NOMO-1 (cell line): ENCODE data around the gene RAD18.
A peak's percentile ranks its signal among the peaks of the same experiment; 100 is the strongest.

ENCODE experiments used
- DNase-seq, 2 experiments: peaks; one replicate each; lab custom pipeline; 2025; ENCODE audit not compliant: unreplicated experiment in 2 of 2; lab: John Stamatoyannopoulos, UW

Gene RAD18

DNA sequence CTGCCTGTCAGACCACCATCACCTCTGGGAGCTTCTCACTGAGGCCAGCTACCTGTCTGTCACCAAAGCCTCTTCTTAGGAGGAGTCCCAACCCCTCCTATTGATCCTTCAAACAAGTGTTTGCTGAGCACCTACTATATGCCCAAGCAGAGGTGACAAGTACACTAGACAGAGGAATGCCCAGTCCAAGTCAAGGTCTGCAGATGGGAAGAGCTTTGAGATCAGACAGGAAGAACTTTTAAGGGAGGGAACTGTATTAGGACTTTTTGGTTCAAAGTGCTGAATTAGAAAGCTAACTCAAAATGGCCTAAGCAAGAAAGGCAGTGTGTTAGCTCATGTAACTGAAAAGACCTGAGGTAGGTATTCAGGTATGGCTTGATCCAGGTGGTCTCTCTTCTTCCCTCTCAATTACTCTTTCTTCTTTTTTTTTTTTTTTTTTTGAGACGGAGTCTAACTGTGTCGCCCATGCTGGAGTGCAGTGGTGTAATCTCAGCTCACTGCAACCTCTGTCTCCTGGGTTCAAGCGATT, 3.6 kb upstream of the RAD18 start:
- no peak for DNase-seq

DNA sequence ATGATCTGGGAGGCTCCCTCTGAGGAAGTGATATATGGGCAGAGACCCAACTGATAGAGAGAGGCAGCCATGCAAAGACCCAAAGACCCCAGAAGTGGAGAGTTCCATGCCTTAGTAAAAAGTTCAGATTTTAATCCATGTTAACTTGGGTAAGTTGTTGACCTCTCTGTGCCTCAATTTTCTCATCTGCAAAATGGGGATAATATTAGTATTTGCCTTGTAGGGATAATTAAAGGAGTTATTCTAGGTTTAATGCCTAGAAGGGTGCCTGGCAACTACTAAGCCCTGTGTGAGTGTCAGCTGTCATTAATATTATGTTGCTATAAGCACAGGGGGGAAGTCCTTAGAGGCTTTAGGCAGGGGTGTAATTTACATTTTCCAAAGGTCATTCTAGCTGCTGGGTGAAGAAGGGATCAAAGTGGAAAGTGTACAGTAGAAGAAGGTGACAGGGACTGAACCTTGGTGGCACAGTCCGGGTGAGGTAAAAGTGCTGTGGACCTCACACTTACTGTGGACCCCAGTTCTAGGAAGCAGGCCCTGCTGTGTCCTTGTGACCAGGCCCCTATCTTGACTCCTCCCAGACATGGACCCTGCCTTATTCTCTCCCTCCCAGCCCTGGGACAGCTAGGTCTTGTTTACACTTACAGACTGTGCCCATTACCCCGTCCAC, 3.0 kb upstream of the RAD18 start:
- DNase-seq: no peak

DNA sequence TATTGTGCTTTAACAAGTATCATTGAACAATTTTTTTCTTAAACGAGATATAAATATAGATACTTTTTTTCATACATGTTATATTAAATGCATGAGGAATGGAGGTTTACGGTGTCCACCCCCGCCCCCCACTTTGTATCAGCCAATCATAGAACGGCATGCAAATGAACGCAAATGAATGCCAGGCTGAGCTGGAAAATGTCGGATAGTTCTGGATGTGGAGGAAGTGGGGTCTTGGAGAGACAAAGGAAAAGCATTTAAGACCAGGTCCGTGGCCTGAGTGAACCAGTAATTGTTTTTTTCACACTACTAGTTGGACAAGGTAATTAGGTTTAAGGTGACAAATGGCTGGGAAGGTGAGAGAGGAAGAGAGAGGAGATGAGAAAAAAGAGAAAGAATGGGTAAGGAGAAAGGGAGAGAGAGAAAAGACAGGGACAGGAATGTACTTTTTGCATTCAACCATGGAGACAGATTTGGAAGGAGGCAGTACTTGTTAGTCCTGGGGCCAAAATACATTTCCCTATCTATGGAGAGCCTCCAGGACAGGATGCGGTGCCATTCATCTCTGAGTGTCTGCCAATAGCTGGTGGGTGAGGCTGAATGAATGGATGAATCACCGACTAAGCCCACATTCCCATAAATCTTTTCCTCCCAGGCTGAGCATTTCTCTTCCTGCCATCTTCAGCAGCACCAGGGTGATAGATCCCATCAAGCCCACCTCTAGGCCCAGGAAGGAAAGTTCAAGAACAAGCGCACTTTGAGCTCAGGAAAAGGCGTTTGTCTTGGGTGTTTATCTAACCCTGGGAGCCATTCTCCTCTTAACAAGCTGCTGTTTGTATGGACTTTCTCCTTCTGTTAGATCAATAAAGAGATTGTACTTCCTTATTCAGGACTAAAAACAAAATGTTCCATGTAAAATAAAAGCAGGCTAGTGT, 1.4 kb upstream of the RAD18 start:
- DNase-seq: no peak

DNA sequence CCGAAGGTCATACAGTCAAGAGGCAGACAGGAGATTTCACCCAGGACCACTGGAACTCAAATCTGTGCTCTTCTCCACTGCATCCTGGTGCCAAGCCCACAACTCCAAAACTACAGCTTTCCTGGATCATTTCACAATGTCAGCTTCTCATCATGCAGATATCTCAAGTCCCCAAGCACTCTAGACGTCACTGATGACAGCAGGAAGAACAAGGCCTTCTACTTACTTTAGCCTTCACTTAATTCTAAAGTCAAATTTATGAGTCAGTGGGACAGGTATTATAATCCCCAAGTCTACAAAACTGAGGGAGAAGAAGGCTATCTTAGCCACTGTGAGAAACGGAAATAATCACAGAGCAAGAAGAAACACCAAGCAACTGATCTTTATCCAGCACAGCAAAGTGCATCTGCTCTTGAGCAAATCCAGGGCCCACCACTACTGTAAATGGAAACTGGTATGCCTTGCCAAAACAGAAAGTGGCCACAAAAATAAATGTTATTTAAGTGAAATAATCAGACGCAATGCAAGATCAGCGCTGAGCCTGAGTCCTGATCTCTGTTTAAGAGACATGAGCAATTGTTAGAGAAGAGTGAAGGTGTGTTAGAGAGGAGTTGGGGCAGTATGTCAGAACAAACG, 928 bp downstream of the RAD18 start:
- DNase-seq: no peak

DNA sequence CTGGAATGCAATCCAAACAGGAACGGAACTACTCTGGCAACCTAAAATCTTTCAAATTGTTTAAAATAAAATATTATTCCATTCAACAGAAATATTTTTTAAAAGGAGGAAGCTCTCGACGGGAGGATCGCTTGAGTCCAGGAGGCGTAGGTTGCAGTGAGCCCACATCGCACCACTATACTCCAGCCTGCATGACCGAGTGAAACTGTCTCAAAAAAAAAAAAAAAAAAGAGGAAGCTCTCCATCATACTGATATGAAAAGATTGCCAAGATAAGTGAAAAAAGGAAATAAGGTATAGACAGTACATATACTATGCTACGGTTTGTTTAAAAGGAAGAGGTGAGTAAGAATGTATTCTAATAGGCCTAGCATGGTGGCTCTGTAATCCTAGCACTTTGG, 3.6 kb downstream of the RAD18 start:
- peak; percentile 27 to 80 for DNase-seq

DNA sequence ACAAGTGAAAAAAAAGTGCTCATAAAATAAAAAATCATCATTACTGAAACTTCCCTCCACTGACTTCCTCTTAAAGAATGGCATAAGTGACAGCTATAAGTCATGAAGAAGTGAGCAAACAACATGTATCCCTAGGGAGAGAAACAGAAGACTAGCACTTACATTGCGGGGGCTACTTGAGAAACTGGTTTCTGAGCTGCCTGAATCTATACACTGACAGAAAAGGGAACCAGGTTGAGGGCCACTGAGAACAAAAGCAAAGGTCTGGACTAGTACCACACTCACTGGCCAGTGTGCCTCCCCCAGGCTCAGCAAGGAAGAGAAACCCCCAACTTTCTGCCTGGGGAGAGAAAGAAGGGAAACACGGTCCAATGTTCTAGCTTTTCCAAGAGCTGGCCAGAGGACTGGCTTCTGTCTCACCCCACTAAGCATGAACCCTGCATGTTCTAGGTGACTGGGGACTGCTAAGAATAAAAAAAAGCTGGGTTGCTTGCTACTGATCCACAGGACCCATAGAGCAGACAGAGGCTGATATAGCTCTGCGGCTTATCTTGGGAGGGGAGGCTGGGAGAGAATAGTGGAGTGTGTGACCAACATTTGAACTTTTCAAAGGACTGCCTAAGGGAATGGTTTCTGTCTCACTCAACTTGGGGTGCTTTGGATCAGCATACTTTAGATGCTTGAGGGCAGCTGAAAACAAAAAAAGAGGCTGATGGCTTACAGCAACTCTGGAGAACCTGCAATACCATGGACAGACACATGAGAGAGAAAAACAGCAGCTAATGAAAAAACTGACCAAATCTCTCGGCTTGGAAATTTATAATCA, 8.1 kb downstream of the RAD18 start:
- peak in 1 of 2 experiments; percentile 53 for DNase-seq

DNA sequence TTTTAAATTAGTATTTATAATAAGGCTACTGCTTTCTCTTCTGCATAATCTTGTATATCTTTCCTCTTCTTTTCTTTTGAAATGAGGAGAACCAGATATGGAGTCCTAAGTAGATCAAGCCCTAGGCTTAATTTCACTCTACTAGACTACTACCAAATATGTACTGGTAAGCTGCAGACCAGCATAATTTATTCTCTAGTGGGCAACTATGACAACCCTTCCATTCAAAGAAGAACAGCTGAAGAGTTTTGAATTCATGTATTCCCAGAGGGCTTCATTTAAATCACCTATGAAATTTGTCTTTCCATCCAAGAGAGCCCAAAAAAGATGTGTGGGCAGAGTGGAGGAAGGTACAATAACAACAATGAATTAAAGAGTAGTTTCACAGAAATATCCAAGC, 10.0 kb downstream of the RAD18 start:
- DNase-seq: no peak

DNA sequence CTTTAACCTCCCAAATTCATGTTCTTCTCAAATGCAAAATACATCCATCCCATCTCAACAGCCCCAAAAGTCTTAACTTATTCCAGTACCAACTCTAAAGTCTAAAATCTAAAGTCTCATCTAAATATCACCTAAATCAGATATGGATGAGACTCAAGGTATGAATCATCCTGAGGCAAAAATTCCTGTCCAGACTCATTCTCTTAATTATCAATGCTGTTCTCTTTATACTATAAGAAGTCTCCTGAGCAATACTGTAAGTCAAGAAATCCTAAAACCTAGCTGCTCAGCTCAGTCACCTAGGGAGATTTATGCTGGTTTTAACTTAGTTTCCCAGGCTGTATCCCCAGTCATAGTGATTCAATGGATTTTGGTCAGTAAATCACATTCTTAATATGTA, 11.1 kb downstream of the RAD18 start:
- DNase-seq: no peak

DNA sequence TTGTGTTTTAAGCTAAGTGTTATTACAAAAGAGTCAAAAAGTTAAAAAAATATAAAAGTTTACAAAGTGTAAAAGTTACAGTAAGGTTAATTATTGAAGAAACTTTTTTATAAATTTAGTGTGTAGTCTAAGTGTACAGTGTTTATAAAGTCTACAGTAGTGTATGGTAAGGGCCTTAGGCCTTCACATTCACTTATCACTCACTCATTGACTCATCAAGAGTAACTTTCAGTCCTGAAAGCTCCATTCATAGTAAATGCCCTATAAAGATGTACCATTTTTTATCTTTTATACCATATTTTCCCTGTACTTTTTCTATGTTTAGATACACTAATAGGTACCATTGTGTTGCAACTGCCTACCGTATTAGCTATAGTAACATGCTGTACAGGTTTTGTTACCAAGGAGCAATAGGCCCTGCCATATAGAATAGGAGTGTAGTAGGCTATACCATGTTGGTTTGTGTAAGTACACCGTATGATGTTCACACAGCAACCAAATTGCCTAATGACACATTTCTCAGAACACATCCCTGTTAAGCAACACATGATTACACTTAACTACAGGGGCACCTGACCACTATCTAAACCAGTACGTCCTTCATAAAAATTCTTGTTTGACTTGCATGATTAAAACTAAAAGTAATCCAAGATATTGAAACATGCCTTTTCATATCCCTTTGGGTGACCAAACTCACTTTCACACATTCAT, 17.2 kb downstream of the RAD18 start:
- no peak for DNase-seq

DNA sequence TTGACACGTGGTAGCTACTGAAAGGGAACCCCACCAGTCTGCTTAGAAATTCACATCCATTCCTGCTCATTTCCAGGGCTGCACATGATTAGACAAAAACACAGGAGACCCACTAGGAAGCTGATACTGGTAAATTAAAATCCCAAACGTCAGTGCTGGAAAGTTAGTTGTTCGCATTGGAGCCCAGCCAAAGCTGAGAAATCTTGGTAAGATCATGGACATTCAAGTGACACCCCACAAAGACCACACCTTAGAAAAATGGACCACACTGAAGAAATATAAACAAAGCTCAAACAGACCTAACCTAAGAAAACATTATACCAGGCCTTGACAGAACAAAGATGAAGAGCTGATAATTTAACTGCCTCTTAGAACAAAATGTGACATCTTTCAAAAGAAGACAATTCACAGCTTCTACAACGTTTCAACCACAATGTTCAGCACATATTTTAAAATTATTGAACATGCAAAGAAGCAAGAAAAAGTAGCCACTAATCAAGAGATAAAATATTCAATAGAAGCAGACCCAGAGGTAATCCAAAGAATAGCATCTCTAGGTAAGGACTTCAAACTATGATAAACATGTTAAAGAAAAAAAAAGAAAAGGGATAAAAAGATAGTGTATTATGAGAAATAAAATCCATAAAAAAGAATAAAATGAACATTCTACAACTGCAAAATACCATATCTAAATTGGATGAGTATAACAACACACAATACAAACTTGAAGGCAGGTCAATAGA, 20.4 kb downstream of the RAD18 start:
- no peak for DNase-seq

DNA sequence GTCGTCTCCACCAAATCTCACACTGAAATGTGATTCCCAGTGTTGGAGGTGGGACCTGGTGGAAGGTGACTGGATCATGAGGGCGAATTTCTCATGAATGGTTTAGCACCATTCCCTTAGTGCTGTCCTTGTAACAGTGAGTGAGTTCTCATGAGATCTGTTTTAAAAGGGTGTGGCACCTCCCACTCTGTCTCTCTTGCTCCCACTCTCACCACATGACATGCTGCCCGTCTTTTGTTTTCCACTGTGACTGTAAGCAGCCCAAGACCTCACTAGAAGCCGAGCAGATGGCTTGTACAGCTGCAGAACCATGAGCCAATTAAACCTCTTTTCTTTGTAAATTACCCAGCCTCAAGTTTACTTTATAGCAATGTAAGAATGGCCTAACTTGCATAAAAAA, 21.2 kb downstream of the RAD18 start:
- DNase-seq: no peak

DNA sequence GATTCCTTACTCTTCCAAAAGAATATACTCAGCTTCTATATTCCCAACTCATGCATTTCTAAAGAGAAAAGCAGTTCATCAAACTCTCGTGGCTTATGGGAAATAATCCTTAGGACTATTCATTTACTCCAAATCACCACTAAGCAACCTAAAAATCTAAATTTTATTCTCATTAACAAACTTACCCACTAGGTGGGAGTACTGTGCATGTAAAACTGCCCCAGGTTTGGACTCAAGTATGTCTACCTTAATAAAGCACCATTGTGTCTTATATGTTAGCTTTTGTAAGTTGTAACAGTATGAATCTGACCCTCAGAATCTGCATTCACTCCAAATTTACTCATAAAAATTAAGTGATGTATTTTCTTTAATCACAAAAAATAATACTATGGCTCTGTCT, 25.3 kb downstream of the RAD18 start:
- peak in 1 of 2 experiments; percentile 16 for DNase-seq

DNA sequence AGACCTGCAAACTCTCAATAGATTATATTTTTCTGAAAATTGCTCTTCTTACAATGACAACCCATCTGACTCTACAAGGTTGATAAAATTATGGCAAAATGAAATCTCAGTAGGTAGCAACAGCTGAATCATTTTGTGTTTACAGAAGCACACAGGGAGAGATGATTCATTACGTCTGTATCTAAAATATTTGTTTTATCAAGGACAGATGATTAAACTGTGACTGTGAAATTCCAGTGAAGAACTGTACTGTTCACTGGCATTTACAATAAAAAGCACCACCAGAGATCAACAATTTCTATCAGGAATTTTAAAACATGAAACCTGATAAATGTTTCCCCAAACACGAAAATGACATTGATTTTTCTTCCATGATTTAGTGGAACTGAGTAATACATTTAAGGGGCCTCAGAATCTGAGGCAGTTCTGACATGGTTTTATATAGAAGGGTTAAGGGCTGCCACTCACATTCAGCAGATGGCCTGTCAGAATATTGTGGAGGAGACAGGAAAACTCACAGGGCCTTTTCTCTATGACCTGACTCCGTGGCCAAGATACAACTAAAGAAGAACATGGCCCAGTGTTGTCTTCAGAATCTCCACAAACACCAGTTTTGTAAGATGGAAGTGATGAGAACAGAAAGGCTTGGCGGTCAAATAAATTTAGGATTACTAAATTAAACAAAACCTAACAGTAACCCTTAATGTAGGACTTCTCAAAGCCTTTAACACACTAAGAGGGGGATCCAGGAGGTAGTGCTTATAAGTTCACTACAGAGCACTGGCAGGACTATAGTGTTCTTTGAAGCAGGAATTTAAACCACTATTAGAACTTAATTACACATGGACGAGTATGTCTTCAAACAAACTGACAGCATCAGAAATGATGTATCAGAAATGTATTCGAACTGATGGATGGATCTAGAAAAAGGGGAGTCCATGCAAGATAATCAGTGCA, 25.9 kb downstream of the RAD18 start:
- no peak for DNase-seq

DNA sequence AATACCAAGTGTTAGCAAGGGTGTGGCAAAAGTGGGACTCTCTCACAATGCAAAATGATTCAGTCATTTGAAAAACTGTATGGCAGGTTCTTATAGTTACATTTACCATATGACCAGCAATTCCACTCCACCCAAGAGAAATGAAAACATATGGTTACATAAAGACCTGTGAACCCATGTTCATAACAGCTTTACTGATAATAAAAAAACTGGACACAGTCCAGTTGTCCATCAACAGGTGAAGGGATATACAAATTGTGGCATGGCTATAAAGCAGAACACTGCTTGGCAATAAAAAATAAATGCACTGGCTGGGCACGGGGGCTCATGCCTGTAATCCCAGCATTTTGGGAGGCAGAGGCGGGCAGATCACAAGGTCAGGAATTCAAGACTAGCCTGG, 30.8 kb downstream of the RAD18 start:
- no peak for DNase-seq

DNA sequence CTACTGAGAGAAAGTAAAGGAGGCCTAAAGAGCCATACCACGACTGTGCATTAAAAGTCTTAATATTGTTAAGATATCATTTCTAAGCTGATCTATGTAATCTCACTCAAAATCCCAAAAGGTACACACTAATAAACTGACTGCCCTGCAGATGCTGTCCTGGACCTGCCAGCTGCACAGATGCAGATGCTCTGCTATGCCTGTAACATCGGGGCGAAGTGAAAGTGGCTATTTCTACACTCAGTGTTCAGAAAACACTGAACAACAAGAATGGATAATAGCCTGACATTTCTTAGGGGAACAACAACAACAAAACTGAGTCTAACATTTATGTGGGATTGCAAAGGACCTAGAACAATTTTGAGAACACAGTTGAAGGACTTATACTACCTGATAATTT, 31.9 kb downstream of the RAD18 start:
- DNase-seq: no peak

DNA sequence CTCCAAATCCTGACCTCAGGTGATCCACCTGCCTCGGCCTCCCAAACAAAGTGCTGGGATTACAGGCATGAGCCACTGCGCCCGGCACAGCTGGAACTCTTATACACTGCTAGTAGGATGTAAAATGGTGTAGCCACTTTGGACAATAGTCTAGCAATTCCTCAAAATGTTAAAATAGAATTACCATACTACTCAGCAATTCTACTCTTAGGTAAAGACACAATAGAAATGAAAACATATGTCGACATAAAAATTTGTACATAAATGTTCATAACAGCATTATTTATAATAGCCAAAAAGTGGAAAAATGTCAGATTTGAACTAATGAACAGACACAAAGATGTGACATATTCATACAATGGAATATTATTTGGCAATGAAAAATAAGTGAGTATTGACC, 33.4 kb downstream of the RAD18 start:
- DNase-seq: no peak

DNA sequence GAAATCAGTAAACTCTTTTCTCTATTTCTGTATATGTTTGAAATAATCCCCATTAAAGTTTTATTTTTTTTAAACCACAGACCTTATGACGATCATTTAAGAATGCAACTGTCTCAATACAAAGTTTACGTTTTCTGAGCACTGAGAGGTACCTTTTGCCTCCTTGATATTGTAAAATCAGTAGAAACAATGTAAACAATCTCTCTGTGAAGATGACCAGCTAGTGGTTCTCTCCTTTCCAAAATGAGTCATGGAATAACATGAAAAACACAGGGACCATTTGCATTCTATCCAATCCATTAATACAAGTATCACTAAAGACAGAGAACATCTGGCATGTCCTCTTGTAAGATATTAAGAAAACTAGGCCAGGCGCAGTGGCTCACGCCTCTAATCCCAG, 48.8 kb downstream of the RAD18 start:
- DNase-seq: no peak

DNA sequence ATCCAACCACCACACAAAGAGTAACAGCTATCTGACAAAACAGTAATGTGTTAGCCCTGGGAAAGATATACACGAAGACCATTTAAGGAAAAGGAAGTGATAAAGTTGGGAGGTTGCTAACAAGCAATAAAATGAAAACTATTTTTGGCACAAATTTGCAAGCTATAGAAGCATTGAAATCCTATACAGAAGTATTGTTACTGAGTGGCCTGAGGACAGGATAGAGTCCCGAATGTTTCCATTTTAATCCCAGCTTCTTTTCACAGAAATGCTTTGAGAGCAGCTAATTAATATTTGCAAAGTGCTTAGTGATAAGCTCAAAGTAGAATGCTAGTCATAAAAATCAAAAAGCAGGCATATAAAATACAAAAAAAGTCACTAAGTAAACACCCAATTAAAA, 51.5 kb downstream of the RAD18 start:
- DNase-seq: peak; percentile 0 to 5
